Ovary (tissue), 3 donors: ENCODE measurements around the gene IMMP2L.

Source experiments
- EP300 ChIP-seq: sonication (generic); formaldehyde crosslinking; IDR thresholded peaks from one replicate; pipeline ENCODE4 v1.6.1; 2017; ENCODE audit warnings: antibody characterized with exemption
- POLR2A ChIP-seq: fragments of 450-650 bp; IDR thresholded peaks from one replicate; pipeline ENCODE4 v1.6.1; 2017; ENCODE audit warnings: antibody characterized with exemption, mild to moderate bottlenecking, moderate library complexity
- TF ChIP-seq, protein P1 (sequence below), 3 donors: fragments of 450-650 bp in 2 of 3; fragments of 200-600 bp in 1 of 3; IDR thresholded peaks; one replicate each; pipeline versions ENCODE4 v1.5.1 to v1.8.0; 2016 to 2022; ENCODE audit warnings: antibody characterized with exemption in 3 of 3, mild to moderate bottlenecking in 1 of 3
- donor health status: DM: no; HTN: no; CAD: no.

DNA sequence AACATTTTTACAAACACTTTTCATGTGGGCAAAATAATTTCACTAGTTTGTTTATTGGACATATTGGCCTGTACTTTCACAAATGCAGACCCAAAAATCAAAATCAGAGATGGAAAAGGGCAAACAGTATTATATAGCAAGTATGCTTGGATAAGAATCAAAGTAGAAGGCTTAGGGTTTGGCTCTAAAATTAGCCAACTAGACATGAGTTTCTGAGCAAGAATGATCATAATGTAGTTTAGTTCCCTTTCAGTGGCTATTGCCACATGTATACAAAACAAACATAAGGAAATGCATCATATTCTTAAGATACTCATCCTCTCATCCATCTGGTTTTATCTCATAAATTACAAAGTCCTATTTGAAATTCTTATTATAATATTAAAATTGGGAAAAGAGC, 132.5 kb downstream of the IMMP2L start:
- TF ChIP-seq, protein P1, sequence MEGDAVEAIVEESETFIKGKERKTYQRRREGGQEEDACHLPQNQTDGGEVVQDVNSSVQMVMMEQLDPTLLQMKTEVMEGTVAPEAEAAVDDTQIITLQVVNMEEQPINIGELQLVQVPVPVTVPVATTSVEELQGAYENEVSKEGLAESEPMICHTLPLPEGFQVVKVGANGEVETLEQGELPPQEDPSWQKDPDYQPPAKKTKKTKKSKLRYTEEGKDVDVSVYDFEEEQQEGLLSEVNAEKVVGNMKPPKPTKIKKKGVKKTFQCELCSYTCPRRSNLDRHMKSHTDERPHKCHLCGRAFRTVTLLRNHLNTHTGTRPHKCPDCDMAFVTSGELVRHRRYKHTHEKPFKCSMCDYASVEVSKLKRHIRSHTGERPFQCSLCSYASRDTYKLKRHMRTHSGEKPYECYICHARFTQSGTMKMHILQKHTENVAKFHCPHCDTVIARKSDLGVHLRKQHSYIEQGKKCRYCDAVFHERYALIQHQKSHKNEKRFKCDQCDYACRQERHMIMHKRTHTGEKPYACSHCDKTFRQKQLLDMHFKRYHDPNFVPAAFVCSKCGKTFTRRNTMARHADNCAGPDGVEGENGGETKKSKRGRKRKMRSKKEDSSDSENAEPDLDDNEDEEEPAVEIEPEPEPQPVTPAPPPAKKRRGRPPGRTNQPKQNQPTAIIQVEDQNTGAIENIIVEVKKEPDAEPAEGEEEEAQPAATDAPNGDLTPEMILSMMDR (IDR thresholded peaks at IDR 0.05): no peak
- TF ChIP-seq POLR2A (no peak), EP300 (no peak)
